Measurements from ENCODE around the gene HOXA6. TPM values are rescaled to one million over a fixed set of nuclear protein-coding genes. Genes with fewer than 3 reads are reported as not detected.

Gene HOXA6
- total and polyA plus RNA-seq, 2 experiments from 2014 or later, result not detected

DNA sequence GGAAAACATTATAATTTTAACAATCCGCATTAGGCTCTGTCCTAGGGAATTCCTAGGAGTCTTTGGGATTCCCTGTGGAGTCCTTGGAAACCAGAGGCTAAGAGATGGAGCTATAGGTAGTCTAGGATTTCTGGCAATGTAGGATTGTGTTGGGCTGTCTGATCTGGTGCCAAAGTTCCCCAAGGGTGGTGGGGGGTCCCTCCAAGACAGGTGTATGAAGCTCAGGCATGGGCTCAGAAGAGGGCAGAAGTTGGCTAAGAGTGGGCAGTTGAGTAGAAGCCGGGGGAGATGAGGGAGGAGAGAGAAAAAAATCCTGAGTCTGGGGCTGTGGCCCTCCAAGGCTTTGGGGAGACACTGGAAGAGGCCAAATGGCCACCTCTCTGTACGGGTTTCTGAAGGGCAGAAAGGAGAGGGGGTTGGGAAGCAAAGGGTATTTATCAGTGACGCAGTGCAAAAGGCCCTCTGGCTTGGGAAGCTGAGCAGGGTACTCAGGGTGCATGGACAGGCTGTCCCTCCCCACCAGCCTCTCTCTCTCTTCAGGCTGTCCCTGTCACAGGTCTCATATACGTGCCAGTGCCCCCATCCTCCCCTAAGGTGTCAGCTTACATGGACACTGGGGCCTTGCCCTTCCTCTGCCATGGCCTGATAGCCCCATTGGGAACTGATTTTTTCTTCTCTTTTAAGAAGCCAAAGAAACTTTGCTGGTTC is 929 bp downstream of the HOXA6 start:
- Histone ChIP-seq H3K9me3 (ENCODE audit: low read depth) (no peaks in the 10 kb centered on the region), H3K4me3 (no peak overlapping the region), H3K27ac (no peak overlapping the region), H3K36me3 (no peaks in the 10 kb centered on the region), H3K4me1 (ENCODE audit: low read depth) (no peaks in the 10 kb centered on the region), H3K27me3 (peaks cover 100% of the 10 kb centered on the region)
- TF ChIP-seq, protein P1, sequence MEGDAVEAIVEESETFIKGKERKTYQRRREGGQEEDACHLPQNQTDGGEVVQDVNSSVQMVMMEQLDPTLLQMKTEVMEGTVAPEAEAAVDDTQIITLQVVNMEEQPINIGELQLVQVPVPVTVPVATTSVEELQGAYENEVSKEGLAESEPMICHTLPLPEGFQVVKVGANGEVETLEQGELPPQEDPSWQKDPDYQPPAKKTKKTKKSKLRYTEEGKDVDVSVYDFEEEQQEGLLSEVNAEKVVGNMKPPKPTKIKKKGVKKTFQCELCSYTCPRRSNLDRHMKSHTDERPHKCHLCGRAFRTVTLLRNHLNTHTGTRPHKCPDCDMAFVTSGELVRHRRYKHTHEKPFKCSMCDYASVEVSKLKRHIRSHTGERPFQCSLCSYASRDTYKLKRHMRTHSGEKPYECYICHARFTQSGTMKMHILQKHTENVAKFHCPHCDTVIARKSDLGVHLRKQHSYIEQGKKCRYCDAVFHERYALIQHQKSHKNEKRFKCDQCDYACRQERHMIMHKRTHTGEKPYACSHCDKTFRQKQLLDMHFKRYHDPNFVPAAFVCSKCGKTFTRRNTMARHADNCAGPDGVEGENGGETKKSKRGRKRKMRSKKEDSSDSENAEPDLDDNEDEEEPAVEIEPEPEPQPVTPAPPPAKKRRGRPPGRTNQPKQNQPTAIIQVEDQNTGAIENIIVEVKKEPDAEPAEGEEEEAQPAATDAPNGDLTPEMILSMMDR (IDR thresholded peaks at IDR 0.05; ENCODE audit: low read depth, low read length), result no peak
- no peak for DNase-seq (ENCODE audit: low read depth in 1 of 2, low spot score in 1 of 2)

DNA sequence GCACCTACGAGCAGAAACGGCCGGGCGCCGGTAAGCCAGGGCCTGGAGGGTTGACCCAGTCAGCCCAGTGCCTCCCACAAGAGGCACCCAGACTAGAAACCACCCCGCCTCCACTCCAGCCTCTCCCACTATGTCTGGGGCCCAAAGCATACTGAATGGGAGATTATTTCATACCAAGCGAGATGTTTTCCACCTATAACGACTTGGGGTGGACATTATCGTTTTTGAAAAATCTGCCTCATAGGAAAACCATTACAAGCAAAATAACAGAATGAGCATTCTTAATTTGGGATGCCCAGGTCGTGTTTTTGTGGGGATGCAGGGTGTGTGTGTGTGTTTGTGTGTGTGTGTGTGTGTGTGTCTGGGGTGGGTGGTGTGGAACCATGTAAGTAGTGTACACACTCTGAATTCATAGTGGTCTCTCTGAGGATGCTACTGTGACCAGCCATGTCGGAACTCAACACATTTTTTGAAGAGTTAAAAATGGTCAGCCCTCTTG is 1.6 kb downstream of the HOXA6 start:
- Histone ChIP-seq H3K9me3 (ENCODE audit: low read depth) (no peaks in the 10 kb centered on the region), H3K27ac (no peak overlapping the region), H3K36me3 (no peaks in the 10 kb centered on the region), H3K4me3 (no peak overlapping the region), H3K27me3 (peaks cover 100% of the 10 kb centered on the region), H3K4me1 (ENCODE audit: low read depth) (no peaks in the 10 kb centered on the region)
- TF ChIP-seq, protein P1 (IDR thresholded peaks at IDR 0.05; ENCODE audit: low read depth, low read length), result no peak
- no peak for DNase-seq (ENCODE audit: low read depth in 1 of 2, low spot score in 1 of 2)

DNA sequence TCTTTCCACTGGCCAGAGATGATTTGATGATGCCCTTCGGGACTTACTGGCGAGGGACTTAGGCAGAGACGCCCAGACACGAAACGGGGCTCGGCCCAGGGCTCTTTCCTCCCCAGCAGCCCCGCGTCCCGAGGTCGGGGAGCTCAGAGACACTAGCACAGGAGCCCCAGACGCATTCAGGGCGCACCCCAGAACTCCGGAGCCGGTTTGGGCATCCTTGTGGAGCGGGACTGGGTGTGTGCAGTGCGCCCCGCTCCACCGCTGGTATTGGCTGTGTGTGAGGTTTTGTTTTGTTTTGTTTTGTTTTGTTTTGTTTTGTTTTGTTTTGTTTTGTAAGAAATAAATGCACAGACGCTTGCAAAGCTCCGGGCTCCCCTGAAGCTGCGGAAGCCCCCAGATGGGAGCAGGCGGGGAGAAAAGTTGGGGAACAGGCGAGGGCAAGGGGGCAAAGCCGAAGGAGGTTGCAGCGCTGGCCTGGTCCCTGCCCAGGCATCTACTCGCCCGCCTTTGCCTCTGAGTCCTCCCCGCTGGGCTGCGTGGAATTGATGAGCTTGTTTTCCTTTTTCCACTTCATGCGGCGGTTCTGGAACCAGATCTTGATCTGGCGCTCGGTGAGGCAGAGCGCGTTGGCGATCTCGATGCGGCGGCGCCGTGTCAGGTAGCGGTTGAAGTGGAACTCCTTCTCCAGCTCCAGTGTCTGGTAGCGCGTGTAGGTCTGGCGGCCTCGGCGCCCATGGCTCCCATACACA is 2.2 kb downstream of the HOXA6 start:
- Histone ChIP-seq H3K27me3 (peaks cover 100% of the 10 kb centered on the region), H3K9me3 (ENCODE audit: low read depth) (no peaks in the 10 kb centered on the region), H3K27ac (no peak overlapping the region), H3K4me3 (no peak overlapping the region), H3K36me3 (no peaks in the 10 kb centered on the region), H3K4me1 (ENCODE audit: low read depth) (no peaks in the 10 kb centered on the region)
- TF ChIP-seq, protein P1 (IDR thresholded peaks at IDR 0.05; ENCODE audit: low read depth, low read length), result no peak
- no peak for DNase-seq (ENCODE audit: low read depth in 1 of 2, low spot score in 1 of 2)

DNA sequence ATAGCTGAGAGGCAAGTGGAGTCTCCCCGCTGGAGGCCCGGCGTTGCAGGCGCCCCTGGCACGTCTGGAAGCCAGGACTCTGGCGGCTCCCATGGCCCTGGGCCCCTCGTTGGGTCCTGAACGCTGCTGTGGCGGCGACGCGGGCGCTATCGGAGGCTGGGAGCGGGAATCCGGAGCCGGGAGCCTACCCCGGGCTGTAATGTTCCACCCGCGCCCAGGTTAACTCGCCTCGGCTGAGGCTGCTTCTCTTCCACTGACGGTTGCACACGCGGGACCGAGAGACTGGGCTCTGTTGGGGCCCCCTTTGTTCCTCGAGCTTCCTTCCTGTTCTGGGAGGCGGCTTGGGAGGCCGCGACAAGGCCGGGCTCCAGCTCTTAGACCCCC is 2.8 kb downstream of the HOXA6 start:
- Histone ChIP-seq H3K27me3 (peaks cover 100% of the 10 kb centered on the region), H3K4me3 (no peak overlapping the region), H3K27ac (no peak overlapping the region), H3K4me1 (ENCODE audit: low read depth) (no peaks in the 10 kb centered on the region), H3K36me3 (no peaks in the 10 kb centered on the region), H3K9me3 (ENCODE audit: low read depth) (no peaks in the 10 kb centered on the region)
- TF ChIP-seq, protein P1 (IDR thresholded peaks at IDR 0.05; ENCODE audit: low read depth, low read length), result no peak
- DNase-seq (ENCODE audit: low read depth in 1 of 2, low spot score in 1 of 2), result no peak

DNA sequence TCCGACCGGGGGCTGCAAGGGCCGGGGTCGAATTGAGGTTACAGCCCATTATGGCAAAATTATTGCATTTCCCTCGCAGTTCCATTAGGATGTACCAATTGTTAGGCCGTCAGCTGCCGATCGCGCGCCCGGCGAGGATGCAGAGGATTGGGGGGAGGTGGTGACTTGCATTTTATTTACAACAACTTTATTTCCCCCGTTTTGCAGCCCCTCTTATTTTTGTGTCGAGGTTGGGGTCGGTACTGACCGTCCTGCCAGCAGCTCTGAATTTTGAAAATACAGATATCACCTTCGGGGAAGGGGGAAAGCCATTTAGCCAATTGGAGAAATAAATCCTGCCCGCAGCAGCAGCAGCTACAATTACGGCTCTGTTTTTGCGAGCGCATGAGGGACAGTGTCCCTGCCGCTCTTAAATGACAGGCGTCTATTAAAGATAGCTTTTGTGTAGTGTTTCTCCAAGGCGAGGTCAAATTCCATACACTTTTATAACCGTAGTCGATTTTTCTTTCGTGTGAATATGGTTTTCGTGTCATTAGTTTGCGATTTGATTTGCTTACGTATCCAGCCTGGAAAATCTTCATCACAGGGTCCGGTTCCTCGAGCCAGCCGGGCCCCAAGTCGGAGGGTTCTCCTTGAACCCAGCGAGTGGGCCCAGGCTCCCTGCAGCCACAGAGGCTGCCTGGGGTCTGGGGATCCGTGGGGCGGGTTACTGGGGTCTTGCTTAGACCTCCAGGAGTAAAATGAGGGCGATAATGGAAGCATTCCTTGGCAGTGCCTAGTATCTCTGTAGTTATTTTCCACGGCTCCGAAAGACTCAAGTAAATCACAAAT is 3.4 kb downstream of the HOXA6 start:
- Histone ChIP-seq H3K27ac (no peak overlapping the region), H3K36me3 (no peaks in the 10 kb centered on the region), H3K27me3 (peaks cover 100% of the 10 kb centered on the region), H3K9me3 (ENCODE audit: low read depth) (no peaks in the 10 kb centered on the region), H3K4me1 (ENCODE audit: low read depth) (peaks cover 4% of the 10 kb centered on the region), H3K4me3 (no peak overlapping the region)
- DNase-seq (ENCODE audit: low read depth in 1 of 2, low spot score in 1 of 2), result no peak
- TF ChIP-seq, protein P1 (IDR thresholded peaks at IDR 0.05; ENCODE audit: low read depth, low read length), result no peak

Measured in cardiac muscle cell (in vitro differentiated cells and primary cell).